Smooth muscle cell (in vitro differentiated cells): Measurements from ENCODE around the gene BRD9. TPM values are rescaled to one million over a fixed set of nuclear protein-coding genes. Genes with fewer than 3 reads are reported as not detected.
"Not testable (repeated sequence)": the region's sequence is repeated elsewhere in the genome, so short reads cannot be mapped to it uniquely, and the experiment has no call there.

Source experiments
- DNase-seq: peaks from one replicate; lab custom pipeline; 2025; ENCODE audit not compliant: unreplicated experiment; lab: John Stamatoyannopoulos, UW
- H2AFZ ChIP-seq: fragments of 200-600 bp; sonication (generic); 2 replicates; pipeline ENCODE4 v1.6.0; 2016; ENCODE audit warnings: antibody characterized with exemption, low read depth, mild to moderate bottlenecking
- H3F3A ChIP-seq: fragments of 200-600 bp; sonication (generic); 2 replicates; pipeline ENCODE4 v1.6.0; 2017; ENCODE audit warnings: antibody characterized with exemption, low read depth
- H3K27ac ChIP-seq: fragments of 200-600 bp; sonication (generic); 2 replicates; pipeline ENCODE4 v1.5.1; 2016; ENCODE audit warnings: low read depth, mild to moderate bottlenecking
- H3K27me3 ChIP-seq: fragments of 200-600 bp; sonication (generic); 2 replicates; pipeline ENCODE4 v1.6.1; 2016; ENCODE audit warnings: low read depth, mild to moderate bottlenecking
- H3K36me3 ChIP-seq: fragments of 200-600 bp; sonication (generic); 2 replicates; pipeline ENCODE4 v1.5.1; 2016; ENCODE audit warnings: low read depth
- H3K4me1 ChIP-seq: fragments of 200-600 bp; sonication (generic); 2 replicates; pipeline ENCODE4 v1.5.1; 2016; ENCODE audit warnings: low read depth
- H3K4me2 ChIP-seq: fragments of 200-600 bp; sonication (generic); 2 replicates; pipeline ENCODE4 v1.6.0; 2016; ENCODE audit warnings: mild to moderate bottlenecking
- H3K4me3 ChIP-seq: fragments of 200-600 bp; sonication (generic); 2 replicates; pipeline ENCODE4 v1.5.1; 2016; ENCODE audit warnings: mild to moderate bottlenecking
- H3K79me2 ChIP-seq: fragments of 200-600 bp; sonication (generic); 2 replicates; pipeline ENCODE4 v1.6.0; 2016; ENCODE audit warnings: low read depth, mild to moderate bottlenecking
- H3K9ac ChIP-seq: fragments of 200-600 bp; sonication (generic); 2 replicates; pipeline ENCODE4 v1.6.0; 2016; ENCODE audit warnings: low read depth
- H3K9me3 ChIP-seq: fragments of 200-600 bp; sonication (generic); replicated peaks from 2 replicates; pipeline ENCODE4 v1.5.1; 2016; ENCODE audit warnings: low read depth
- H4K20me1 ChIP-seq: fragments of 200-600 bp; sonication (generic); 2 replicates; pipeline ENCODE4 v1.6.0; 2016; ENCODE audit warnings: low read depth
- WGBS: methylation state at CpG from one replicate; pipeline ENCODE4 v1.1.7; 2016; ENCODE audit warnings: low lambda C conversion rate; 5-methylcytosine and 5-hydroxymethylcytosine counted together
- polyA plus RNA-seq: library from polyadenylated mRNA; unstranded; fragments of >200 nt; fragmentation: Nextera tagmentation; extraction: Ambion mirVana; gene quantifications from 2 replicates; pipeline ENCODE4 v1.2.1, GENCODE V29; 2016
- total RNA-seq: library from RNA; depleted of rRNA; stranded (reverse); fragments of >200 nt; gene quantifications from 2 replicates; pipeline ENCODE4 v1.2.3, GENCODE V29; 2014

The BRD9 gene
- total and polyA plus RNA-seq, 2 experiments from 2014 or later = 17.1 to 17.8 TPM

DNA sequence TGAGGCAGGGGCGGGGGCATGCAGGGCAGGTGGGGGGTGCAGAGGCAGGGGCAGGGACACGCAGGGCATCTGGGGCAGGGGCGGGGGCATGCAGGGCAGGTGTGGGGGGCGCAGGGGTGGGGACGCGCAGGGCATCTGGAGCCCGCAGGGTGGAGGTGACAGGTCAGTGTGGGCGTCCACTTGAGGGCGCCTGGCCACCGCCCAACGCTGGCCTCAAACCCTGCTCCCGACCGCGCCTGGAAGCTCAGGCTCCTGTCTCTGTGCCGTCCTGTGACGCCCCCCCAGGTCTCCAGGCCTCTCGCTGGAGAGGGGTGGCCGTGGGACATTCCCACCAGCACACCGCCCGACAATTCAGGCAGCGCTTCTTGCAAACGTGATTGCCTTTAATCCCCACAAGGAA lies 48.7 kb downstream of the BRD9 start:
- not testable (repeated sequence) for H3K9me3 ChIP-seq, H3K27ac ChIP-seq, H3K4me1 ChIP-seq, H3K9ac ChIP-seq, H4K20me1 ChIP-seq, H3K4me3 ChIP-seq, H3F3A ChIP-seq, DNase-seq, H3K79me2 ChIP-seq, H3K4me2 ChIP-seq, H3K27me3 ChIP-seq, H2AFZ ChIP-seq, H3K36me3 ChIP-seq
- 82% methylated on average over 11 of the region's 22 CpGs for WGBS

DNA sequence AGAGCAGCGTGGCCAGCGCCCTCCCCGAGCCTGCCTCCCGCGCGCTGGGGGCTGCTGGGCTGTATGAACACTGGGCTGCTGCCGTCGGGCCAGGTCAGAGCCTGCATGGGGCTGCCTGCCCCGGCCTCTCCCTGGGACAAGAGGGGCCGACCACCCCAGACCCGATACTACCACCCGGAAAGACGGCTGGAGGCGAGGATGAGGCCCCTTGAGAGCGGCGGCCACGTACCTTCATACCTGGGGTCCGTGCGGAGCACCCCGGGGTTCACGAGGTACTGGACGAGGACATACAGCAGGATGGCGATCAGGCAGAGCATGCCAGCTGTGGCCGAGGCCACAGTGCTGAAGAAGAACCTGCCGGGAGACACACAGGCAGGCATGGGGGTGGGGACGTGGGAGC lies 49.2 kb downstream of the BRD9 start:
- 93% methylated on average over 19 of the region's 26 CpGs for WGBS
- not testable (repeated sequence) for H3K79me2 ChIP-seq, H3K27me3 ChIP-seq, H3F3A ChIP-seq, H3K4me1 ChIP-seq, H3K27ac ChIP-seq, H3K36me3 ChIP-seq, H4K20me1 ChIP-seq, H3K4me2 ChIP-seq, H3K9ac ChIP-seq, H2AFZ ChIP-seq, H3K4me3 ChIP-seq, H3K9me3 ChIP-seq, DNase-seq

DNA sequence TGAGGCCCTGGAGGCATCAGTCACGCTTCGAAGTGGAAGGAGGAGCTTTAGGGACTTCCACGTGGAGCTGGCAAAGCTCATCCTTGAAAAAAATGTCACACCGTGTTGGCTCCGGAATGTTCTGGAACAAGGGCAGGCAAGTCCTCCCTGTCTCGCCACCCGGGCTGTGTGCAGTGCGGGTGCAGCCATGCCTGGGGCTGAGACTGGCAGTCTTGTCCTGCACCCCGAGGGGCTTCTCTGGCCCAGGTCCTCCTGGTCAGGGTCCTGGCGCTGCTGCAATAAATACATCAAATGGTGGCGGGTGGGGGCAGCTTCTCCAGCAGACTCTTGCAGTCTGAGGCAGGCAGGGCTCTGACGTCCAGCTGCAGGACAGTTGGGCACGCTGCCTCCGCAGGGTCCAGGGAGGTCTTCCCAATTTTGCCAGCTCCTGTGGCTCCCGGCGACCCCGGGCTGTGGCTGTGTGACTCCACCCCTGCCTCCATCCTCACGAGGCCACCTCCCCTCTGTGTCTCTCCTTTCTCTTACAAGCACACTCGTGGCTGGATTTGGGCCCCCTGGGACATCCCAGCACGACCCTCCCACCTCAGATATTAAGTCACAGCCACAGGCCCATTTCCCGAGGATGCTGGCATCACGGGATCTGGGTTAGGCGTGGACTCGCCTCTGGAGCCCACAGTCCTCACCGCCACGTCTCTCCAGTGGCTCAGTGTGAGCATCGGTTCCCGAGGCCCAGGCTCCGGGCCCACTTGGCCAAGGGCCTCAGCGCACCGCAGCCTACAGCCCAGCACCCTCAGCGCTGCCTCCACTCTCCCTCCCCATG lies 50.0 kb downstream of the BRD9 start:
- not testable (repeated sequence) for H3K27me3 ChIP-seq, H3K4me1 ChIP-seq, H3K4me2 ChIP-seq, H3F3A ChIP-seq, H3K79me2 ChIP-seq, H3K9me3 ChIP-seq, H3K9ac ChIP-seq, H2AFZ ChIP-seq, H3K27ac ChIP-seq, H4K20me1 ChIP-seq, DNase-seq, H3K4me3 ChIP-seq, H3K36me3 ChIP-seq
- WGBS = 96% methylated on average over 27 of the region's 32 CpGs

DNA sequence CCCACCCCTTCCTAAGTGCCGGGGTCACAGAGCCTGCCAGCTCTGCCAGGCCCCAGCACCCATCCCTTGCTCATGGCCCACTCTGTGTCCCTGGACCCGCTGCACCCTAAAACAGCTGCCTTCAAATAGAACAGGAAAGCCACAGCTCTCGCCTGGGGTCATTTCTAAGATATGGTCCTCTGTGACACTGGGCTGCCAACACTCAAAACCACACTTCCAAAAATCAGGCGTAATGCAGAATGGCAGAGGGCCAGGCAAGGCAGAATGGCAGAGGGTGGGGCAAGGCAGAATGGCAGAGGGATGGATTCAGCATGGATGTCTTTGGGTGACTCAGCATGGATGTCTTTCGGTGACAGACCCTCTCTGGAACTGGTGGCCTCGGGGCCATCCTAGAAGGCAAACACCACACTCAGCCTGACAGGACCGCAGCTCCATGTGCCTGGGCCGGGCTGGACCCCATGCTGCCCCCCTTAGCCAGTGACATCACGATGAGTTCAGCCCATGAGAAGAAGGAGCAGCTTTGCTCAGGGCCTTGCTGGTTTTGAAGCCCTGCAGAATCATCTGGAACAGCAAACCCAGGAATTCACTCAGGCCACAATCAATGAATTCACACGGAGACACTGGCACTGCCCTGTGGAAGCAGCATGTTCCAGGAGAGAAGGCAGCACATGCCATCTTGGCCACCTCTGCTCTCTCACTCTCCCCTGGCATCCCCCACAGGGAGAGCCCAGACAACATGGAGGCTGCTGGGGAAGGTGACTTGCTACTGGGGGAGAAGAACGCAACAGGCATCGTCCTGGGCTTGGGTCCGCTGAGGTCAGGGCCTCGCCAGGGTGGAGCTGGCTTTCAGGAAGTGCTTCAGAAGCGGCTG lies 50.8 kb downstream of the BRD9 start:
- WGBS = 89% methylated on average over 15 of the region's 15 CpGs
- not testable (repeated sequence) for H3K4me1 ChIP-seq, H3K9me3 ChIP-seq, H4K20me1 ChIP-seq, H3K4me3 ChIP-seq, H3K36me3 ChIP-seq, H3F3A ChIP-seq, H3K9ac ChIP-seq, H3K79me2 ChIP-seq, H3K27ac ChIP-seq, H3K4me2 ChIP-seq, H2AFZ ChIP-seq, H3K27me3 ChIP-seq, DNase-seq

DNA sequence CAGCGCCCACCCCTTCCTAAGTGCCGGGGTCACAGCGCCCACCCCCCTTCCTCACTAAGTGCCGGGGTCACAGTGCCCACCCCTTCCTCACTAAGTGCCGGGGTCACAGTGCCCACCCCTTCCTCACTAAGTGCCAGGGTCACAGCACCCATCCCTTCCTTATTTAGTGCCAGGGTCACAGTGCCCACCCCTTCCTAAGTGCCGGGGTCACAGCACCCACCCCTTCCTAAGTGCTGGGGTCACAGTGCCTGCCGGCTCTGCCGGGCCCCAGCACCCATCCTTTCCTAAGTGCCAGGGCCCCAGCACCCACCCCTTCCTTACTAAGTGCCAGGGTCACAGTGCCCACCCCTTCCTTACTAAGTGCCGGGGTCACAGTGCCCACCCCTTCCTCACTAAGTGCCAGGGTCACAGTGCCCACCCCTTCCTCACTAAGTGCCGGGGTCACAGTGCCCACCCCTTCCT lies 51.6 kb downstream of the BRD9 start:
- H3K27me3 ChIP-seq, H4K20me1 ChIP-seq, H3K4me1 ChIP-seq, H3K9ac ChIP-seq, H2AFZ ChIP-seq, H3K79me2 ChIP-seq, H3K36me3 ChIP-seq, H3K27ac ChIP-seq, H3F3A ChIP-seq, H3K9me3 ChIP-seq, H3K4me3 ChIP-seq, H3K4me2 ChIP-seq, DNase-seq: not testable (repeated sequence)
- WGBS = 96% methylated on average over 10 of the region's 10 CpGs

DNA sequence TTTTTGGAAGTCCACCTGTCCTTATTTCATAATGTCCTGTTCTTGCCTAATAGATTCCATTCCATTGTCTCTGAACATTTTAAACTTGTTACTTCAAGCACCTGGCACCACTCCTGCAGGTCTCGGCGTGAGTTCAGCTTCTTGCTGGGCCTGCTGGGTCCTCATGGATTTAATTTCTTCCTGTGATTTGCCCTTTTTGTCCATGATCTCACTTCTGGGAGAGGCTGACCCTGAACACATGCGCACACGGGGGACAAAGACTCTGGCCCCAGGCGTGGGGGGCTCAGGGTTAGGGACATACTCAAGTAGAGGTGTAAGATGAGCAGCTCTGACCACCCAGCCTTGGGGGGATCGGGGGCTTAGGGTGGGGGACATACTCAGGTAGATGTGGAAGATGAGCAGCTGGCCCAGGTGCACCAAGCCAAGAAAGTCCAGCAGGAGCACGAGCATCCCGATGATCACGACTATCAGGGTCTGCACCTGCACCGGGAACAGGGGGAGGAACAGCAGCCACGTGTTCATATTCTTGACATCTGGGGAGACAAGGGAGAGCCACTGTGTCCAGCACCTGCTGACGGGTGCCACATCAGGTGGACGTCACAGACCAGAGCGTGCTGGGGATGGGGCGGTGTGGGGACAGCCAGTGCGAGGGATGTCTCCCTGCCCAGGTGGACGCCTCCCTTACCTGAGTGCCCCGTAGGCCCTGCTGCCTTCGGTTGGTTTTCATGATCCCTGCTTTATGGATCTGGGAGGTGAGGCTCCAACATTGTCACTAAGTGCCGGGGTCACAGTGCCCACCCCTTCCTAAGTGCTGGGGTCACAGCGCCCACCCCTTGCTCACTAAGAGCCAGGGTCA lies 52.3 kb downstream of the BRD9 start:
- WGBS = 91% methylated on average over 21 of the region's 21 CpGs
- not testable (repeated sequence) for H2AFZ ChIP-seq, H3K4me1 ChIP-seq, DNase-seq, H3K4me3 ChIP-seq, H3K9me3 ChIP-seq, H3K27ac ChIP-seq, H3K9ac ChIP-seq, H3K36me3 ChIP-seq, H3K27me3 ChIP-seq, H4K20me1 ChIP-seq, H3K79me2 ChIP-seq, H3K4me2 ChIP-seq, H3F3A ChIP-seq

DNA sequence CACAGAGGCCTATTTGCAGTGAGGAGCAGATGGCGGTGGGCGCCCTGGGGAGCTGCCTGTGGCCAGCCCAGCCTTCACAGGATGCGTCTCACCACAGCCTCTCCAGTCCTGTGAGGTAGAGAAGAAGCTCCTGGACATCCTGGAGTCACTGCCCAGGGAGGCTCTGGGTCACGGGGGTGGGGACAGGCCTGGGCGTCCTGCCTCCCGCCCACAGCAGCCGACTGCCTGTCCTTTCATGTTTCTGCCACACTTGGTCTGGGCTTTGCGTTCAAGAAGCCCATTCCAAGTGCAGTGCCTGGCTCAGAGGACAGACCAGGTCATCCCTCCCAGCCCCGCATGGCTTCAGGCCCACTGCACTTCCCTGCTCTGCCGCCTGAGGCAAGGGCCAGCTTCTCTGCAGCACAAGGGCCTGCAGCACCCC lies 54.2 kb downstream of the BRD9 start:
- not testable (repeated sequence) for H3K36me3 ChIP-seq, DNase-seq, H3K79me2 ChIP-seq, H3K9me3 ChIP-seq, H3K4me3 ChIP-seq, H2AFZ ChIP-seq, H3K27me3 ChIP-seq, H3F3A ChIP-seq, H3K4me1 ChIP-seq, H3K27ac ChIP-seq, H3K4me2 ChIP-seq, H3K9ac ChIP-seq, H4K20me1 ChIP-seq
- WGBS = 84% methylated on average over 10 of the region's 10 CpGs

DNA sequence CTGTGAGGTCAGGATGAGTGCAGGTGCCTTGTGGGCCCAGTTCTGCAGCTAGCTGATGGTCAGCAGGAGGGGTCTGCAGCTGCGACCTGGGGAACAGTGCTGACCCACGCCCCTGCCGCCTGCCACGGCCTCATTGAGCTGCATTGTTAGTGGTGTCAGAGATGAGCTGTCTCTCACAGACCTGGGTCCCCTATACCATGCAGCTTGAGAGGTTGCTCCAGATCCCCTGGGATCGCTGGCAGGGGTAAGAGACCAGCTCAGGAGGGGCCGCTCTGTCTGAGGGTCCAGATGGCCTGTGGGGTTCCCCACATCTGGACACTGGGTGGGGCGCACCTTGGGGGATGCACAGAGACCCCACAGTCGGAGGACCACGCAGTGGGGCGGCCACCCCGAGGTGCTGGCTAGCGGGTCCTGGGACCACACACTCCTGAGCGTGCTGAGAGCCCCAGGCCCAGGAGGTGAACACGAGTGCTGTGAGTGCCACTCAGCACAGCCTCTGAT lies 54.9 kb downstream of the BRD9 start:
- not testable (repeated sequence) for H3K9ac ChIP-seq, H2AFZ ChIP-seq, H3K27me3 ChIP-seq, H3K4me3 ChIP-seq, H3K79me2 ChIP-seq, H3K4me2 ChIP-seq, H4K20me1 ChIP-seq, H3K4me1 ChIP-seq, DNase-seq, H3K9me3 ChIP-seq, H3F3A ChIP-seq, H3K27ac ChIP-seq, H3K36me3 ChIP-seq
- WGBS = 97% methylated on average over 14 of the region's 14 CpGs
